ENCODE data around the gene PCNT. TPM values are rescaled to one million over a fixed set of nuclear protein-coding genes. Genes with fewer than 3 reads are reported as not detected.
"Not testable (repeated sequence)": the region's sequence is repeated elsewhere in the genome, so short reads cannot be mapped to it uniquely, and the experiment has no call there.

The PCNT gene
- polyA plus RNA-seq, 1 donor from 2014 or later = 28.2 TPM

DNA sequence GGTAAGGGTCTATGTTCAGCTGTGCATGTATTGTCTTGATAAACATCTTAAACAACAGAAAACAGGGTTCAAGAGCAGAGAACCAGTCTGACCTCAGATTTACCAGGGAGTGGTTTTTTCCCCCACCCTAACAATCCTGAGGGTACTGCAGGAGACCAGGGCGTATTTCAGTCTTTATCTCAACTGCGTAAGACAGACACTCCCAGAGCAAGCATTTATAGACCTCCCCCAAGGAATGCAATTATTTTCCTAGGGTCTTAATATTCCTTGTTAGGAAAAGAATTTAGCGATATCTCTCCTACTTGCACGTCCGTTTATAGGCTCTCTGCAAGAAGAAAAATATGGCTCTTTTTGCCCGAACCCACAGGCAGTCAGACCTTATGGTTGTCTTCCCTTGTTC lies 124.9 kb downstream of the PCNT start:
- not testable (repeated sequence) for H3K9ac ChIP-seq (ENCODE audit: low read length); H3F3A ChIP-seq (ENCODE audit: insufficient read depth, low read length, poor library complexity, severe bottlenecking); H3K27ac ChIP-seq (ENCODE audit: low read length); H3K27me3 ChIP-seq (ENCODE audit: insufficient read depth, low read depth, low read length); H3K9me3 ChIP-seq (ENCODE audit: low read length); H2AFZ ChIP-seq (ENCODE audit: low read depth, low read length); H3K9me2 ChIP-seq (ENCODE audit: insufficient read depth, low read length); H3K36me3 ChIP-seq (ENCODE audit: insufficient read depth, low read length); H4K20me1 ChIP-seq (ENCODE audit: insufficient read depth); H3K79me2 ChIP-seq (replicated peaks; ENCODE audit: insufficient read depth, low read length); H3K4me3 ChIP-seq (ENCODE audit: low read length); H3K4me2 ChIP-seq (ENCODE audit: low read length)

DNA sequence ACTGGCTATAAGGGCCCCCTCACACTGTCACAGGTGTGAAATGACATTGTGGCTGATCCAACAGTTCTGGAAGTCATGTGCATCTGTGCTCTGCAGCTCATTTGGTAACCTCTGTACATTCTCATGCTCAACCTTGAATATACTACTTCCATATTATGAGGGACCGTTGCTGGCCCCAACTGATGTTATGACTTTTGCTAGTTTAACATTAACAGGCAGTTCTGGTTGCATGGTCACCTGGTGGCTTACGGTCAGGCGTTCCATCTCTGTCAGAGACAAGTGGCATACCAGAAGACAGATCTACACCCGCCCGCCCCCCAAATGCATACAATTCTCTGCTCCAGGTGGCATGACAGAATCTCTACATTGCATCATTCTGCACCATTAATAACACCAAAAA lies 128.8 kb downstream of the PCNT start:
- TF ChIP-seq SMC3 (conservative IDR thresholded peaks at IDR 0.05; ENCODE audit: poor library complexity) (no peak), EP300 (conservative IDR thresholded peaks at IDR 0.05; ENCODE audit: poor library complexity, severe bottlenecking) (no peak), EZH2 (IDR thresholded peaks at IDR 0.05; ENCODE audit: borderline replicate concordance, insufficient read depth, low read length, poor library complexity, severe bottlenecking) (no peak), MXI1 (conservative IDR thresholded peaks at IDR 0.05; ENCODE audit: poor library complexity, severe bottlenecking) (no peak), POLR2AphosphoS5 (IDR thresholded peaks at IDR 0.05) (no peak)
- no peak overlapping the region for H3K4me3 ChIP-seq (ENCODE audit: low read length)
- no peaks in the 10 kb centered on the region for H3K27me3 ChIP-seq (ENCODE audit: insufficient read depth, low read depth, low read length)
- no peaks in the 10 kb centered on the region for H3K36me3 ChIP-seq (ENCODE audit: insufficient read depth, low read length)
- H3K9ac ChIP-seq (ENCODE audit: low read length) = no peak overlapping the region
- H3K9me2 ChIP-seq (ENCODE audit: insufficient read depth, low read length) = no peaks in the 10 kb centered on the region
- H3F3A ChIP-seq (ENCODE audit: insufficient read depth, low read length, poor library complexity, severe bottlenecking) = no peaks in the 10 kb centered on the region
- H2AFZ ChIP-seq (ENCODE audit: low read depth, low read length) = no peak overlapping the region
- peaks cover 4% of the 10 kb centered on the region for H3K79me2 ChIP-seq (replicated peaks; ENCODE audit: insufficient read depth, low read length)
- no peaks in the 10 kb centered on the region for H3K9me3 ChIP-seq (ENCODE audit: low read length)
- no peak overlapping the region for H3K4me2 ChIP-seq (ENCODE audit: low read length)
- no peaks in the 10 kb centered on the region for H4K20me1 ChIP-seq (ENCODE audit: insufficient read depth)
- H3K27ac ChIP-seq (ENCODE audit: low read length) = no peak overlapping the region

DNA sequence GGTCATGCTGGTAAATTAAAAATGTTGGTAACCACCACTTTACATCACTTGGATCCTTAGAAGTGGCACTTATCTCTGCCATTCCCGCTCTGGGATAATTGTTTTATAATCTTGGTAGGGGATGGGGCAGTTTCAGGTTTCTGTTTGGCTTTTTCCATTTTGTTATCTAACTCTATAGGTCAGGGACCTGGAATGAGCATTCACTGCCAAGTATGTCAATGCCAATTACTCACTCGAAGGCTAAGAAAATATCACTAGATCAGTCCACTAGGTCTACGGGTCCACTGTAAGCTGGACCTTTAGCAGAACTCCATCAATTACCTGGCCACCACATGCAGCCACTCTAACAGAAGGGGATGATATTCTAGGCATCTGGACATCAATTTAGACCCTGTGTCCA lies 130.2 kb downstream of the PCNT start:
- H3K79me2 ChIP-seq (replicated peaks; ENCODE audit: insufficient read depth, low read length) = peaks cover 4% of the 10 kb centered on the region
- no peaks in the 10 kb centered on the region for H3F3A ChIP-seq (ENCODE audit: insufficient read depth, low read length, poor library complexity, severe bottlenecking)
- no peaks in the 10 kb centered on the region for H3K9me2 ChIP-seq (ENCODE audit: insufficient read depth, low read length)
- H3K27ac ChIP-seq (ENCODE audit: low read length) = no peak overlapping the region
- no peak overlapping the region for H3K4me2 ChIP-seq (ENCODE audit: low read length)
- no peak overlapping the region for H3K4me3 ChIP-seq (ENCODE audit: low read length)
- no peaks in the 10 kb centered on the region for H3K36me3 ChIP-seq (ENCODE audit: insufficient read depth, low read length)
- no peaks in the 10 kb centered on the region for H3K27me3 ChIP-seq (ENCODE audit: insufficient read depth, low read depth, low read length)
- no peak overlapping the region for H3K9ac ChIP-seq (ENCODE audit: low read length)
- no peaks in the 10 kb centered on the region for H3K9me3 ChIP-seq (ENCODE audit: low read length)
- no peak overlapping the region for H2AFZ ChIP-seq (ENCODE audit: low read depth, low read length)
- H4K20me1 ChIP-seq (ENCODE audit: insufficient read depth) = no peaks in the 10 kb centered on the region
- TF ChIP-seq MXI1 (conservative IDR thresholded peaks at IDR 0.05; ENCODE audit: poor library complexity, severe bottlenecking) (no peak), SMC3 (conservative IDR thresholded peaks at IDR 0.05; ENCODE audit: poor library complexity) (no peak), TAF1 (IDR thresholded peaks at IDR 0.05; ENCODE audit: low read depth) (no peak), POLR2AphosphoS5 (IDR thresholded peaks at IDR 0.05) (no peak)
- TF ChIP-seq, protein P1, sequence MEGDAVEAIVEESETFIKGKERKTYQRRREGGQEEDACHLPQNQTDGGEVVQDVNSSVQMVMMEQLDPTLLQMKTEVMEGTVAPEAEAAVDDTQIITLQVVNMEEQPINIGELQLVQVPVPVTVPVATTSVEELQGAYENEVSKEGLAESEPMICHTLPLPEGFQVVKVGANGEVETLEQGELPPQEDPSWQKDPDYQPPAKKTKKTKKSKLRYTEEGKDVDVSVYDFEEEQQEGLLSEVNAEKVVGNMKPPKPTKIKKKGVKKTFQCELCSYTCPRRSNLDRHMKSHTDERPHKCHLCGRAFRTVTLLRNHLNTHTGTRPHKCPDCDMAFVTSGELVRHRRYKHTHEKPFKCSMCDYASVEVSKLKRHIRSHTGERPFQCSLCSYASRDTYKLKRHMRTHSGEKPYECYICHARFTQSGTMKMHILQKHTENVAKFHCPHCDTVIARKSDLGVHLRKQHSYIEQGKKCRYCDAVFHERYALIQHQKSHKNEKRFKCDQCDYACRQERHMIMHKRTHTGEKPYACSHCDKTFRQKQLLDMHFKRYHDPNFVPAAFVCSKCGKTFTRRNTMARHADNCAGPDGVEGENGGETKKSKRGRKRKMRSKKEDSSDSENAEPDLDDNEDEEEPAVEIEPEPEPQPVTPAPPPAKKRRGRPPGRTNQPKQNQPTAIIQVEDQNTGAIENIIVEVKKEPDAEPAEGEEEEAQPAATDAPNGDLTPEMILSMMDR (IDR thresholded peaks at IDR 0.05; ENCODE audit: poor library complexity, severe bottlenecking) = no peak
